NCI-H1105 treated with DMSO at 0.1 percent for 48 hours (cell line): ENCODE data around the gene C21orf58.

Experiments used
- DNase-seq: peaks from one replicate; lab custom pipeline; 2025; lab: John Stamatoyannopoulos, UW

C21orf58 gene

DNA sequence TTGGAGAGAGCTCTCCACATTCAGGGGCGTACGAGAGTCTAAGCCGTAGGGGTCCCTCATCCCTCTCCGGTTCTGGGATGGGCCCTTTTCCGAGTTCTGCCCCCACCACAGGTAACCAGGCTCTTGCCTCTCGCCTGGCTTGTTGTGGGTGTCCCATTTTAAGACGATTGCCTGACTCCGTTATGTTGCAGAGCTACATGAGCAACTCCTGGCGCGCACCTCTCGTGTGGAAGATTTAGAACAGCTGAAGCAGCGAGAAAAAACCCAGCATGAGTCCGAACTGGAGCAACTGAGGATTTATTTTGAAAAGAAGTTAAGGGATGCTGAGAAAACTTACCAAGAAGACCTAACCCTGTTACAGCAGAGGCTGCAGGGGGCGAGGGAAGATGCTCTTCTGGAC is 29.2 kb upstream of the C21orf58 start:
- DNase-seq, result no peak

DNA sequence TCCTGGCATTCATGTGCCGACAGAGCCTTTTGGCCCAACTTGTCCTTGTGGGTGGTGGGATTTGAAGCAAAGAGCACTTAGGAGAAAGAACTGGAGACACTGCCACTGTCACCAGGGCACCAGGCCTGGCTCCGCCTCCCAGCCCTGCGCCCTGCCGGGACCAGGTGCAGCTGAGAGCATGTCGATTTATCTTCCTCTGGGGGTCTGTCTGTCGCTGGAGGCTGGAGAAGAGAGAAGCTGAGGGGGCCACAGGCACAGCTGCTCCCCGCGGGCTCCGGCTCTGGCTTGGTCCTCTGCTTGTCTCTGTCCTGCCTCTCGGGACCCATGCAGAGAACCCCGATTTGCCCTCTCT is 28.5 kb upstream of the C21orf58 start:
- DNase-seq, result no peak

DNA sequence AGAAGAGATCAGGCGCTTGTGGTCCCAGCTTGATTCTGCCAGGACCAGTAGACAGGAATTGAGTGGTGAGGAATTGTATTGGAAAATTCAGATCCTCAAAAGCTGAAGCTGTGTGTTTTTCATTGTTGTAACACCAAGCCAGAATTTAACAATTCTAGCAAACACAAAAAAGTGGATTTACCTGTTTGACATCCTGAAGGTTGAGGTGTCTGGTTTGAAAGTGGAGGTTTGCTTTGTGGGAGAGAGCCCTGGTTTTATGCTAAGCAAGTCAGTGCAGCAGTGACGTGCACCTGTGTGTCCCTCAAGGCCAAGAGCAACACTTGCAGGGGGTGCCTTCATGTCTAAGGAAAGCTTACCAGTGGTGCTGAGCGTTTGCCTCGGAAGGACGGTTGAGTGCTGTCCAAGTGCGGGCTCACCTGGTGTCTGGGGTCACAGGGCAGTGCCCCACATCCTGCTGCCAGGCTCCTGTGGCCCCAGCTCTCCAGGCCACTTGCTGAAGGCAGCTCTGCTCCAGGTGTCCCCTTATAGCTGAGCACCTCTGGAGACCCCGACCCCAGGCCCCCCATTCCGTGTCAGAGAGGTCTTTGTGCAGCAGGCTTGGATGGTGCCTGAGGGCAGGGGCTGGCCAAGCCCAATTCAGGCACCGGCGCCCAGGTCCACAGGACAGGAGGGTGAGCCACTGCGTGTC is 27.9 kb upstream of the C21orf58 start:
- DNase-seq, result no peak

DNA sequence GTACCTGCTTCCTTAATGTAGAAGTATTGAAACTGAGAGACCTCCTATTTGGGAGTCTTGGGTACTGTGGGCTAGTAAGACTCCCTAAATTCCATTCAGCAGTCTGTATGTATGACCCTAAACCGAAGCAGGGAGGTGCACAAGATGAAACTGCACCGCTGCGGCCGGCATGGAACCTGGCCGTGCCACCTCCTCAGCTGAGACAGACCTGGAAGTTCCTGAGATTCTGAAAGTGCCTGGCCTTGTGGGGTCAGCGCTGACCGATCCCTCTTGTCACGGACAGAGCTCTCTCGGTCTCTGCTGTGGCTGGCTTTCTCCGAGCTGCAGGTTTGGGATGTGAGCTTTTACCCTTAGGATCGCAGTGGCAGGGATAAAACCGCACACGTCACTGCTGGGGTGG is 27.3 kb upstream of the C21orf58 start:
- no peak for DNase-seq

DNA sequence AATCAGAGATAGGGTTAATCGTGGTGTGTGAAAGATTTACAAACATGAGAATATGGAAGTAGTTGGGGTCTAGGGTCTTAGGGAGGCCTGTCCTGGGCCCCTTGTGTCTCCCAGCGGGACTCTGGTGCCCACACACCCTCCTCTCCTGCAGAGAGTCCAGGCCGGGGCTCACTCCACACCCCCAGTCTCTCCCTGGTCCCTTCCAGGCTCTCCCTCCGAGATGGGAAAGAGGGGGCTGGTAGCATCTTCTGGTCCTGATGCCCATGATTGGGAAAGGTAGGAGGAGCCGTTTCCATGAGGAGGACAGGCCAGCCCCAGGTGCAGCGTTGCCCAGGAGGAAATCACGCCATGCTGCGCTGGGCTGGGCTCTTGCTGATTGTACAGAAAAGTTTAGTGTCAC is 26.9 kb upstream of the C21orf58 start:
- DNase-seq, result no peak

DNA sequence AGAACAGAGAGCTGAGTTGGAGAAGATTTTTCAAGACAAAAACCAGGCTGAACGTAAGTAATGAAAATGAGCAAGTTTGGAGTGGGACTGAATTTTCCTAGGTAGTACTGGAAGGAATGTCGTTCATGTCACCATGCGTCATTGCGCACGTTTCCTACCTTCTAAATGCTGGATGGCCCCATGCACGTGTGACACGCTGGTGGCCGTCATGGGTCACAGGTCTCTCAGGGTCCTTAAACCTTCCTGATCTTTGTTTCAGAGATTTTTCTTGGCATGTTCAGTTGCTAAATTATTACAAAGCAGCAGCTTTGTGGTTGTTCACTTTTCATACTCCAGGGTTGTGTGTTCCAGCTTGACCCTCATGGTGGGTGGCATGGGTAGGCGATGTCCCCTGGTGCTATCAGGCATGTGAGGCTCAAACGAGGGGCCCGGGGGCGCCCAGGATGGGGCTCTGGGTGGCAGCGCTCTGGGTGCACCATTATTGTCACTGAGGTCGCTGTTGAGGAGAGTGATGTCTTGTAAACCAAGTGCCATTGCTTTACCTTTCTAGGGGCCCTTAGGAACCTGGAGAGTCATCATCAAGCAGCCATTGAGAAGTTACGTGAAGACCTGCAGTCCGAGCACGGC is 25.6 kb upstream of the C21orf58 start:
- DNase-seq, result no peak

DNA sequence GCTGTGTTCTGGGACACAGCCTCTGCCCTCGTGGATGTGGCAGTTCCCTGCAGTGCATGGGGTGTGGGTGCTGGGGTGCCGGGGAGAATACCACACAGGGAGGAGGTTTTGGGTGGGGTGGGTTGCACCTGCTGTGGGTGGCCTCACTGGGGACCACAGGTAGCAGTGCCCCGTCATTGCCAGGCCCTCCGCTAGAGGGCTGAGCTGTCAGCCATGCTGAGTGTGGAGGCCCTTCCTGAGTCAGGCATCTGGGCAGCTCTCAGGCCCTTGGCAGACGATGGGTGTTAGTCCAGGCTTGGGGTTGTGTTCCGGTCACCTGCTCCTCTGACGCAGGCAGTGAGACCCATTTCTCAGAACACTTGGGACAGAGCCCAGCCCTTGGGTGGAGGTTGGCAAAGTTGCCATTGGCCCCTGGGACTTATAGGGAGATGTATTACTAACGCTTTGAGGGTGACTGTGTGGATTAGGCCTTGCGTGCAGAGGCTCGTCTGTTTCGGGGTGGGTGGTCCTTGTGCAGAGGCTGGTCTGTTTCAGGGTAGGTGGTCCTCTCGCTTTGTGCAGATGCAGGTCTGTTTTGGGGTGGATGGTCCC is 24.2 kb upstream of the C21orf58 start:
- DNase-seq, result no peak

DNA sequence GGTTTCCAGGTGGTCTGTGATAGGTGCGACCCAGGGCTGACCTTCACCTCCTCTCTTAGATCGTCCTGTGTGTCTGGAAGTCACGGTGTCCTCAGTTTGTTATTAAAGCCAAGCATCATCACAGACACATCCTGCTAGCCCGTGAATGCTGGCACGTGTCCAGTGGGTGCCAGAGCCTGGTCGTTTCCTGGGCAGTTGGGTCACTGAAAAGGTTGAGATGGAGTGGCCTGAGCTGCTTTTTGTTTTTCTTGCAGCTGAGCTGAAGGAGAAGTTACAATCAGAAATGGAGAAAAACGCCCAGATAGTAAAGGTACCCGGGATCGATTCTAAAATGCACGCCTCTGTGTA is 23.5 kb upstream of the C21orf58 start:
- DNase-seq, result no peak

DNA sequence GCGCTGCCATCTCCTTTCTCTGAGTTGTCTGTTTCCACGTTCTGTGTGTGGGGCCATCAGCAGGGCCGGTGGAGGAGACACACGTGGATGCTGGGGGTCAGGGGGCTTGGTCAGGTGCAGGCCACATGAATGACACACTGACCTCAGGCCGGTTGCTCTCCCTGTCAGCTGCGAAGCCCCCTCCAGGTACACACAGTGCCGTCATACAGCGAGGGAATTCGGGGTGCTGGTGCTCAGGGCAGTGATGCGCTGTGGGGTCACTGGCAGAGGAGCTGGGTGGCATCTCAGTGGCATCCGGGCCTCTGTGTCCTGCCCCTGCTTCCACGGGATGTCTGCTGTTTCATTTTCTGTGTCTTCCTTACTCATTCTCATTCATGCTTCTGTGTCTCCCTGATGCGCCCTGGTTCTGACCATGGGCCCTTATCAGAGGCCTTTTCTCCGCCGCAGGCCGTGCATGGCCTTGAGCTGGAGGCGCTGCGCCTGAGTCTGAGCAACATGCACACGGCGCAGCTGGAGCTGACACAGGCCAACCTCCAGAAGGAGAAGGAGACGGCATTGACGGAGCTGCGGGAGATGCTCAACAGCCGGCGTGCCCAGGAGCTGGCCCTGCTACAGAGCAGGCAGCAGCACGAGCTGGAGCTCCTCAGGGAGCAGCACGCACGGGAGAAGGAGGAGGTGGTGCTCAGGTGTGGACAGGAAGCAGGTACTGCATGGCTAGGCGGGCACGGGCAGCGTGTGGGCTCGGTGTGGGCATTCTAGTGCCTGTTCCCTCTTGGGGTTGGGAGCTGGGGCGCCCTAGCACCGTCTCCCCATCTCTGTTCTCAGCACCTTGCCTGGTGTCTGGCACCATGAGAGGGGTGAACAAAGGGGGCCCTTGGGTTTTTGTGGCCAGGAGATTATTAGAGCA is 22.9 kb upstream of the C21orf58 start:
- no peak for DNase-seq

DNA sequence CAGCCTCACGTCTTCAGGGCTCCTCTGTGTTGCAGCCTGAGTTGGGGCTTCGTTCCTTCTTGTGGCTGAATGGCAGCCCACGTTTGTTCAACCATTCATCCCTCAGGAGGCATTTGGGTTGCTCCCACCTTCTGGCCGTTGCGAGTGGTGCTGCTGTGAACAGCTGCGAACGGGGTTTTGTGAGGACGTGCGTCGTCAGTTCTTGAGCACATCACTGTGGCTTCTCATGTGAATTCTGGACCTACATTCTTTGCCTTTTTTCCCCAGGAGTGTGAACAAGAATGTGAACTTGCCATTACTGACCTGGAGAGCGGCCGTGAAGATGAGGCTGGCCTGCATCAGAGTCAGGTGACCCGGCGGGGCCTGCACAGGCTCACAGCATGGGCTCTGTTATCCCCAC is 22.2 kb upstream of the C21orf58 start:
- DNase-seq, result no peak

DNA sequence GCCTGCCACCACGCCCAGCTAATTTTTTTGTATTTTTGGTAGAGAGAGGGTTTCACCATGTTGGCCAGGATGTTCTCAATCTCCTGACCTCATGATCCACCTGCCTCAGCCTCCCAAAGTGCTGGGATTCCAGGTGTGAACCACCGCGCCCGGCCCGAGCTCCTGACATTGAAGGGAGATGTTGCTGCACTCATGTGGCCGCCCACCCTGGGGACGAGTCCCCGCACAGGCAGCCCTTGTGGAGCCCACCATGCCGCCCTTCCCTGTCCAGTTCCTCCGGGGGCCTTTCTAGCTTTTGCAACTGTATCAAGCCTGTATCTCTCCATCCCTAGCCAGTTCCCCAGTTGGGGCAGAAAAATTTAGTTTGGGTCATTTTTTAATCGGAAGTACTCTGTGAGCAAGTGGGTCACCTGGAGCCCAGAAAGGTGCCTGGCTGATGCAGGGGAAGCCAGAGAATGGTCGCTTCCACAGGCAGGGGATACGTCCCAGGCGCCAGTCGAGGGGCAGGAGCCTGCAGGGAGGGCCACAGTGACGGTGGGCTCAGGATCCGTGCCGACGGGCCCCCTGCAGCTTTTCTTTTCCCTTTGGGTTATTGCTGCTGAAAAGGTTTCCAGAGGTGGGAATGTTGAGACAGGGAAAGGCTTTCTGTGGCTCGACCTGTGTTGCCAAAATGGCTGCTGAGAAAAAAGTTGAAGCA is 20.7 kb upstream of the C21orf58 start:
- DNase-seq, result no peak

DNA sequence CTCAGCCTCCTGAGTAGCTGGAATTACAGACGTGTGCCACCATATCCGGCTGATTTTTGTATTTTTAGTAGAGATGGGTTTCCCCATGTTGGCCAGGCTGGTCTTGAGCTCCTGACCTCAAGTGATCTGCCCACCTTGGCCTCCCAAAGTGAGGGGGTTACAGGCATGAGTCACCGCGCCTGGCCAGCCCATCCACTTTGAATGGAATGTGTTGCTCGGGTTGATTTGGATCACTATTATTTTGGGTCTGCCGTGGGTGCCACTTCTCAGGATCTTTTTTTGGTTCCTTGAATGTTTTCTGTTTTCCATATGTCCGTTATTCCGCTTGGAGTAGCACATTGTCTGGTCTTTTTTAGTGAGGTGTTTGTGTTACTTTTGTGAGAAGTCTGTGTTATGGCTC is 17.3 kb upstream of the C21orf58 start:
- no peak for DNase-seq

DNA sequence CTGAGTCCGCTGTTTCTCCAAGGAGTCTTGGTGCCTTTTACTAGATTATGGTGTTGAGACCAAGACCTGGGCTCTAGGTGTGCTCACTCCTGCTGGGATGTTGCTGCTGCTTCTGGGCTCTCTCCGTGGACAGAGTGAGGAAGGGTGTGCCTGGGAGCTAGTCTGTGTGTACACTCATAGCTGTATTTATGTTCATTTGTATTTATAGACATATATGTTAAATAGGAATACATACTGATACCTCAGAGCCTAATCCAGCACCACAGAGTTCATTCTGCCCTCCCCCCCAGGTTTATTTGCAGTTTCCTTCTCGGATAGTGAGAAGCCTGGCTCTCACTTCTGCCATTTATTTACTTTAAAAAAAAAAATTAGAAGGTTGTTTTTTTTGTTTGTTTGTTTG is 12.9 kb upstream of the C21orf58 start:
- DNase-seq, result no peak

DNA sequence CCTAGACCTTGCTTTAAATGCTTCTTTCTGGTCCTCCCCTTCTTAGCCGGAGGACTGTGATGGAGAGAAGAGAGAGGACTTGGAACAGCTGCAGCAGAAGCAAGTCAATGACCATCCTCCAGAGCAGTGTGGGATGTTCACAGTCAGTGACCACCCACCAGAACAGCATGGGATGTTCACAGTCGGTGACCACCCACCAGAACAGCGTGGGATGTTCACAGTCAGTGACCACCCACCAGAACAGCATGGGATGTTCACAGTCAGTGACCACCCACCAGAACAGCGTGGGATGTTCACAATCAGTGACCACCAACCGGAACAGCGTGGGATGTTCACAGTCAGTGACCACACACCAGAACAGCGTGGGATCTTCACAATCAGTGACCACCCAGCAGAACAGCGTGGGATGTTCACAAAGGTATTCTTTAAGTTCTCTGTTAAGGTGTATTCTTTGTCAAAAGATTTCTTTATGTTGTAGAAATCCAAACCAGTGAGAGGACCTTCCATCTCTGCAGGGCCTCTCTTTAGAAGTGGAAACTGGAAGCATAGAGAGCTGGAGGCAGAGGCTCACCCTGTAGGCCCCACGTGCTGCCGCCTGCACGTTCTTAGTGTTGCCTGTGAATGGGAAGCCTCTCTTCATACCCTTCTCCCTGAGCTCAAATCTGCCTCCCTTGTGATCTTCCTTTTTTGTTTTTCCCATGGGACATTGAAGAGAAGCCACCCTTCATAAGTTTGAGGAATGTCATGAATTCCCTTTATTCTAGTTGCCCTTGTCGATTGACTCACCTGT is 10.9 kb upstream of the C21orf58 start:
- DNase-seq, result no peak

DNA sequence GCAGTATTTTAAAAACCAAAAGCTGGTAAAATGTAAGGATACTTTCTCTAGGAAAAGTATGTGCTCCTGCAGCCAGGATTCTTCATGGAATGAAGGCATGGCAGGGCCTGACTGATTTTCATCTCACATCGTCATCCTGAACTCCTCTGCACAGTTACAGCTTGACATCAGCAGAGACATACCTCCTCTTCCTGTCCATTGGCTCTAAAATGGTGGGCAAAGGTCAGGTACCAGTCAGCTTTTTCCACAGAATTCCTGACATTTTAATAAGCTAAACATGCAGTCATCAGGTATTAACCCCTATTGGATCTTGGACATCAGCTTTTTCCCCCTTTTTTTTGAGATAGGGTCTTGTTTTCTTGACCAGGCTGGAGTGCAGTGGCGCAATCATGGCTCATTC is 6.1 kb upstream of the C21orf58 start:
- DNase-seq, result no peak

DNA sequence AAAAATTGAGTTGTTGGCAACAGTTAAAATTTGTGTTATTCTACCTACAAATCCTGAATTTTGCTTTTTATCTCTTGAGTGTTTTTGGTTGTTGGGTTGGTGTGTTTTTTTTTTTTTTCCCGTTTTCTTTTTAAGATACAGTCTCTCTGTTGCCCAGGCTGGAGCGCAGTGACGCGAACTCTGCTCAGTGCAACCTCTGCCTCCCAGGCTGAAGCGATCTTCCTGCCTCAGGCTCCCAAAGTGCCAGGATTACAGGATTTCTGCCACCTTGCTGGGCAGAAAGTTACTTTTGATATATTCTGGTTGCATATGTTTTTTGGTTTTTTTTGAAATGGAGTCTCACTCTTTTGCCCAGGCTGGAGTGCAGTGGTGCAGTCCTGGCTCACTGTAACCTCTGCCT is 4.5 kb upstream of the C21orf58 start:
- no peak for DNase-seq

DNA sequence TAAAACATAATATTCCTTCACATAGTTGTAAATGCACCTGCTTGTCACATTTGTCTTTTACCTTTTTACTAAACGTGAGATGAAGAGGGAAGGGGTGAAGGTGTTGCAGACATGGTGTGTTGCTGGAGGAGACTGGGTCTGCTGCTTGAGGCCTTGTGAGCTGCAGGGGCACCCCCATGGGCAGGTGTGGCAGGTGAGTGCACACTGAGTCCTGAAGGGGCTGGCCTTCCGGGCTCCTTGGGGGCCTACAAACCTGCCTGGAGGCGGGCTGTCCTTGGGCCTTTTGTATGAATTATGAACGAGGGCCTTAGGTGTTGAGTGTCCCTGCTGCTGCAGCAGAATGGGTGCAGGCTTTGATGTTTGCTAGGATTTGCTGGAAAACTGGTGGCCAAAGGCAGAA is 4.0 kb upstream of the C21orf58 start:
- no peak for DNase-seq

DNA sequence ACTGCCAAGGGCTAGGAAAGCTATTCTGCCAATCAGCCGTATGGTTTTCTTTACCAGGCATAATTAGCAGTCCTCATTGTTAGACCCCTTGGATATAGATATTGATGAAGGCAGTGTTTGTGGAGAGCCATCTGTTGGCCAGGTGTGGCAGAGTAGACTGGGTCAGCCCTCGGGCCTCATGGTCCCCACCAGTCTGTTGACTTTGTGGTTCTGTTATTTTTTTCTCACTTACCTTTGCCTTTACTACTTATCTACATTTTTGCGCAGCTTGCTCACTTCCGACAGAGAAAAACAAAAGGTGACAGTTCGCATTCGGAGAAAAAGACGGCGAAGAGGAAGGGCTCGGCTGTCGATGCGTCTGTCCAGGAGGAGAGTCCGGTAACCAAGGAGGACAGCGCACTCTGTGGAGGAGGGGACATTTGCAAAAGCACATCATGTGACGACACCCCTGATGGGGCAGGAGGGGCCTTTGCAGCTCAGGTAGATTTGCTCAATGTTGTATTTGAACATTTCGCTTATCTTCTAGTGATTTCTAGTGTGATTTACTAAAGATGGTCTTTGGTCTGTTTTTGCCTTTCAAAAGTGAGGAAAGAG is 2.5 kb upstream of the C21orf58 start:
- DNase-seq, result peak; percentile 17

DNA sequence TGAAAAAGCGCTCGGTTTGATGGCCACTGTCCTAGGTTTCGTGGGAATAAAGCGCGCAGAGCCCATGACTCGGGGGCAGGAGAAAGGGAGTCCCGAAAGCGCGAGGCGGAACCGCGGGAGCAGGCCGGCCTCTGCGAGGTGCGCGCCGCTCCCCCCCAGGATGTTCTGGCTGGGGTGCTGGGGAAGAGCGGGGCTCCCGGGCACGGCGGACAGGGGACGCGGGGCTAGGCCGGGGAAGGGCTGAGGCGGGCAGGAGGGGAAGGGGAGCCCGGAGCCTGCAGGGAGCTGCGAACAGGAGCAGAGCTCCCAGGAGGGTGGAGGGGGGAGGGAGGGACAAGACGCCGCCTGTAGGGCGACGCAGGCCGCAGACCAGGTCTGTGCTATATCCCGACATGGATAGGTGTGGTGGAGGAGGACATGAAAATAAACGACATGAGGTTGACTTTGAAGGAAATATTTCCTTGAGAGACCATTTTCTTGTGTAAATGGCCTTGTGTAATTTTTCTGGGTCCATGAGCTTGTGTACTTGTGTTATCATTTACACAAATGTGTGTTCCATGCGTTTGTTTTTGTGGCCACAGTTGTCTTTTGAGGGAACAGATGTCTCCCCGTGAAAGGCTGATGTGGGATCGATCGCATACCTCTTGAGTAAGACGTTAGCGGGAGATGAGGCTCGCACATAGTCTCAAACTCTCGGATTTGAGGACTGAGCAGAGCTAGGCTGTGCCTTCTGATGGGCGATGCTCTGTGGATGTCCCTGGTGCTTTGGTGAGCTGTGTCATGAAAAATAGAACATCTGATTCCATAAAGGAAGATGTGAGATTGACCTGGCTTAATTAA is 1.6 kb upstream of the C21orf58 start:
- DNase-seq, result peak; percentile 48

DNA sequence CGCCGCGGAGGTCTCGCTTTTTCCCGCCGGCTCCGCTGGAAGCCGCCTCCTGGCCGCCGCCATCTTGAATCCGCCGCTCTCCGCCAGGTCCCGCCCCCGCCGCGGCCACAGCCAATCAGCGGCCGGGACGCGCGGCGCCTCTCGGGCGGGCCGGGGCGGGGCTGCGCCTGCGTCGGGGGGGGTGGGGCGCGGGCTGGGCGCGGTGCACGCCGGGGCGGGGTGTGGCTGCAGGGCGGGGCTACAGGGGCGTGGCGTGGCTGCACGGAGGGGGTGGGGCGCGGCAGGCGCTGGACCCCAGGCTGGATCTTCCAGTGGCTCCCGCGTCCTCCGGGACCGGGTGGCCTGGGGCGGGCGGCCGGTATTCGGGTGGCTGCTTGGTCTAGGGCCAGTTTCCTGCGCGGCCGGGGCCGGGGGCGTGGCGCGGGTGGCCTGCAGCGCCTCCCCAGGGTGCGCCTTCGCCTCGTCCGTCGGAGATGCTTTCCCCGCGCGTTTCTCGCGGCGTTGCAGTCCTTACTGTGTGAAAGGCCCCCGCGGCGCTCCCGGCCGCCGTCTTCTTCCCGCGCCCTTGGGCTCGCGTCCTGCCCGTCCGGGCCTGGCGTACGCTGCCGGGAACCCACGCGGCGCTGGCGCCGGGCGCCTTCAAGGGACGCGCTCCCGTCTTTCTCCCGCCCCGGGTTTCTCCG is 861 bp upstream of the C21orf58 start:
- peak; percentile 75 for DNase-seq
